Measurements from ENCODE around the gene PODNL1. TPM values are rescaled to one million over a fixed set of nuclear protein-coding genes. Genes with fewer than 3 reads are reported as not detected.

The PODNL1 gene
- total and polyA plus RNA-seq, 2 of the 13 experiments (the other 11 are each of a cell fraction or from before 2014, with no cell fraction given) = 0.18 TPM; not detected in 1

GRCh38 chr19:13985771-13986347 lies 47.6 kb upstream of the PODNL1 start (continued):
- TF ChIP-seq USF2 (IDR thresholded peaks at IDR 0.05; ENCODE audit: low read depth, low read length) = no peak
- TF ChIP-seq USF2 (CRISPR knock-in tag; IDR thresholded peaks at IDR 0.05; ENCODE audit: borderline replicate concordance) = peak; percentile 57; the same call in 1 of the 2 replicates
- peak; percentile 84 for TF ChIP-seq PATZ1 (CRISPR knock-in tag; IDR thresholded peaks at IDR 0.05)
- no peak for TF ChIP-seq SRF (IDR thresholded peaks at IDR 0.05; ENCODE audit: low read depth, low read length)
- no peak for TF ChIP-seq HNRNPLL (IDR thresholded peaks at IDR 0.05; ENCODE audit: low read depth, low read length, poor library complexity, severe bottlenecking)
- TF ChIP-seq NR2F1 (CRISPR knock-in tag; IDR thresholded peaks at IDR 0.05) = no peak
- TF ChIP-seq ETV5 (CRISPR knock-in tag; IDR thresholded peaks at IDR 0.05; ENCODE audit: borderline replicate concordance) = 0 out of 2 replicates have a peak, but pooled peaks have one; percentile 5
- 0 out of 2 replicates have a peak, but pooled peaks have one; percentile 14 for TF ChIP-seq RXRA (CRISPR knock-in tag; IDR thresholded peaks at IDR 0.05)
- no peak for TF ChIP-seq ZHX2 (IDR thresholded peaks at IDR 0.05; ENCODE audit: low read depth)
- no peak for TF ChIP-seq ZHX2 (CRISPR knock-in tag; IDR thresholded peaks at IDR 0.05; ENCODE audit: borderline replicate concordance)
- TF ChIP-seq GABPB1 (CRISPR knock-in tag; IDR thresholded peaks at IDR 0.05) = peak; percentile 34; the same call in 1 of the 2 replicates
- 0 out of 2 replicates have a peak, but pooled peaks have one; percentile 11 for TF ChIP-seq TARDBP (CRISPR knock-in tag; IDR thresholded peaks at IDR 0.05)
- peak; percentile 60 for TF ChIP-seq ZEB1 (IDR thresholded peaks at IDR 0.05; ENCODE audit: insufficient replicate concordance, low read depth)
